ENCODE data around the gene ADAMTS7.
"Not testable (repeated sequence)": the region's sequence is repeated elsewhere in the genome, so short reads cannot be mapped to it uniquely, and the experiment has no call there.

Gene ADAMTS7

DNA sequence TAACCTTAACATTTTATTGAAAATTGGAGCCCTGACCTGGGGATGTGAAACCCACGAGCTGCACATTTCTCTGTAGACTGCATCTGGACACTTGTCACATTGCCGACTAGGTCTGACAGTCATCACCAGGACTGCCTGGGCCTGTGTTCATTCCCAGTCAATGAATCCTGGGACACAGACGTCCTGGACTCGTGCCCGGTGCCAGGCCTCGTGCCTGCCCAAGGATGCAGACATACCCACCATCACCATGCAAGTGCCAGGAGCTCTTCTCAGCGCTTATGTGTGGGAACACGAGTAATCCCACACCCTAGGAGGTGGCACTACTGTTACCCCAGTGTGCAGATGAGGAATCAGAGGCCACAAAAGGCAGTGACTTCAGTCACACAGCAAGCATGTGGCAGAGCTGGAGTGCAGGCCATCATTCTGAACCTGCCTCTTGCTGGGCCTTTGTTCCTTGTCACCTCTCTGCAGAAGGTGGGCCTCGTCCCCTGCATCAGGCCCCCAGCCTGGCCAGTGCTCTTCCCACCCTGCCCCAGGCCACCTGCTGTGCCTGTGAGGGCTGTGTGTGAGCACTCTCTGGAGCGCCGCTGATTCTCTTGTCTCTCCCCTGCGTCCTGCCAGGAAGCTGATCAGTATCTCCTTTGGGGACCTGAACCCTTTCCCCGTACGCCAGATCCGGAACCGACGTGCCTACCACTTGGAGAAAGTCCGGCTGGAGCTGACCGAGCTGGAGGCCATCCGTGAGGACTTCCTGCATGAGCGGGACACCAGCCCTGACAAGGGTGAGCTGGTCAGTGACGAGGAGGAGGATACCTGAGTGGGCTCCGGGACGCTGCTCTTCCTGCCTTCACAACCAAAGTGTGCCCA lies 58.5 kb downstream of the ADAMTS7 start:
- DNase-seq = no peak

DNA sequence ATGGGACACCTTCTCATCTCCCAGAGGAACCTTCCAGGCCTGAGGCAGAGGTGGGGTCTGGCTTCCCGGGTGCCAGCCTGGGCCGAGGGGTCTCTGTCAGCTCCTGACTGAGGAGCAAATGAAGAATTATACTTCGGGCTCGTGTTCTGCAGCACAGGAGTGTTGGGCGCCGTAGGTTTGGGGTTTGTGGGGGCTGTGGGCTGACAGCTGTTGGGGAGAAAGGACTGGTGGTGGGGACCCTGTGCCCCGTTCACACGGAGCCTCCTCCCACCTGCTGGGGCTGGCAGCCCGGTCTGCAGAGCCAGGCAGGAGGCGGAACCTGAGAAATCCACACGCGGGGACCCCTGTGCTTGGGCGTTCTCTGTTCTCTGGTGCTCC lies 59.7 kb downstream of the ADAMTS7 start:
- no peak for DNase-seq

- DNase-seq = peak; percentile 84
These were observed 60.2 kb downstream of the ADAMTS7 start for GRCh38 chr15:78750974-78751601.

DNA sequence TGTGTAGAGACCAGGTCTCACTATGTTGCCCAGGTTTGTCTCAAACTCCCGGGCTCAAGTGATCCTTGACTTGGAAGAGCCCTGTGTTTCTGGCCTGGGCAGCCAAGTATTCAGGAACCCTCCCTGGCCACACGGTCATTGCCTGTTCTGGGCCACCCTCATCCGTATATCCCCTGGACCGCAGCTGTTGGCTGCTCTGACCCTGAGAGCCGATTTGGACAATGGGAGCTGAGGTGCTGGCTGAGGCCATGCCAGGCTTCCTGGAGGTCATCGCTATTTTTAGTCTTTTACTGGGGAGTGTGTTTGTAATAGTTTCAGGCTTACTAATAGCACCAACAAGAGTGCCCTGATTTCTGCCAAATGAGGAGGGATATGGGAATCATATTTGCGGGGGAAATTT lies 60.7 kb downstream of the ADAMTS7 start:
- no peak for DNase-seq

GRCh38 chr15:78749831-78750230 lies 61.4 kb downstream of the ADAMTS7 start:
- no peak for DNase-seq

GRCh38 chr15:78747877-78748276 lies 63.4 kb downstream of the ADAMTS7 start:
- not testable (repeated sequence) for DNase-seq

DNA sequence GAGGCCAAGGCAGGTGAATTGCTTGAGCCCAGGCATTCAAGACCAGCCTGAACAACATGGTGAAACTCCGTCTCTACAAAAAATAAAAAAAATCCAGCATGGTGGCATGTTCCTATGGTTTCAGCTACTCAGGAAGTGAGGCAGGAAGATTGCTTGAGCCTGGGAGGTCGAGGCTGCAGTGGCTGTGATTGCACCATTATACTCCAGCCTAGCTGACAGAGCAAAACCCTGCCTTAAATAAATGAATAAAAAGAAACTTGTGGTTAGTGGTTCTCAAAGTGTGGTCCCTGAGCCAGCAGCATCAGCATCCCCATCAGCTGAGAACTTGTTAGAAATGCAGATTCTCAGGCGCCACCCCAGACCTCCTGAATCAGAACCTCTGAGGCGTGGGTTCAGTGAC lies 69.6 kb downstream of the ADAMTS7 start:
- not testable (repeated sequence) for DNase-seq

DNA sequence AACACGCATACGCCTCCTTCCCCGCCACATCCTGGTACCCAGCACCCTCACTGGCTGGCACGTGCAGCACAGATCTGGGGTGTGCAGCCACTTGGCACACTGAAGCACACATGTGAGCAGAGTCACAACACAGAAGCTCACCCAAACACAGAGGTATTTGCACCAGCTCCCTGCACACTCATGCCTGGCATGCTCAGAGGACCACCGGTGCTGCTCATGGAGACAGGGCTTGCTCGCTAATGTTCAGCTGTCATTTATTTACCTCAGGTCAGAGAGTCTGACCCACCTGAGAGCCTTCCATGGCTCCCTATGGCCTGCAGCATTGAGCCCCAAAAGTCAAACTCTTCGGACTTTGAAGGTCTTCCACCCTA lies 70.4 kb downstream of the ADAMTS7 start:
- DNase-seq = no peak

- no peak for DNase-seq
These were observed 71.0 kb downstream of the ADAMTS7 start for GRCh38 chr15:78739996-78740903.

DNA sequence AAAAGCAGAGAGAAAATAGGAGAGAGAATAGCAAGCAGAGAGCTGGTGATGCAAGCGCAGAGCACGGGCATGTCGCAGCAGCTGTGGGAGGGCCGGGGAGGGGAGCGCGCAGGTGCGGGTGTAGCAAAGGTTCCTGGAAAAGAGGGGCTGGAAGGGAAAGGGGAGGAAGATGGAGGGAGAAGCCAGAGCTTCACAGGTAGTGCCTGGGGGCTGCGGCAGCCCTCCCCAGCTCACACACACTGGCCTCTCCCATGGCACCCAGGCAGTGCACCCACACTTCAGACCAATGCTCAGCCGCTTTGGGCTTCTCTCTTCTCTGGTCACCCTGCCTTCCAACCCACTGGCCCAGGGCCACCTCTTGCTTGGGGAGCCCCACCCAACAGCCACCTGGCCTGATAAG lies 72.1 kb downstream of the ADAMTS7 start:
- no peak for DNase-seq

GRCh38 chr15:78737931-78738558 lies 73.2 kb downstream of the ADAMTS7 start:
- DNase-seq = not testable (repeated sequence)

GRCh38 chr15:78737187-78737820 lies 74.0 kb downstream of the ADAMTS7 start:
- DNase-seq = no peak

DNA sequence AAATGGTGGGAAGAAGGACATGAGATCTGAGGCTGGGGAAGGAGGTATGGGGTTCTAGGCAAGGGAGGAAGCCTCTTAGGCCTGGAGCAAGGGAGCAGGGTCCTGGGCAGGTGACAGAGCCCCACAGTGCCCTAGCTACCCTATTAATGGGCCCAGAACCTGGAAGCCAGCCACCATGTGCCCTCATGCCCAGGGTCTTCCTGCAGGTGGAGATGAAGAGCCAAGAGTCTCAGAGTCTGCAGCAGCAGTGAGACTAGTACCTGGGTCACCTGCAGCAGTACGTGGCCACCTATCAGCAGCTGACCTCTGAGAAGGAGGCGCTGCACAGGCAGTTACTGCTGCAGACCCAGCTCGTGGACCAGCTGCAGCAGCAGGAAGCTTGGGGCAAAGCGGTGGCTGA lies 75.0 kb downstream of the ADAMTS7 start:
- not testable (repeated sequence) for DNase-seq

DNA sequence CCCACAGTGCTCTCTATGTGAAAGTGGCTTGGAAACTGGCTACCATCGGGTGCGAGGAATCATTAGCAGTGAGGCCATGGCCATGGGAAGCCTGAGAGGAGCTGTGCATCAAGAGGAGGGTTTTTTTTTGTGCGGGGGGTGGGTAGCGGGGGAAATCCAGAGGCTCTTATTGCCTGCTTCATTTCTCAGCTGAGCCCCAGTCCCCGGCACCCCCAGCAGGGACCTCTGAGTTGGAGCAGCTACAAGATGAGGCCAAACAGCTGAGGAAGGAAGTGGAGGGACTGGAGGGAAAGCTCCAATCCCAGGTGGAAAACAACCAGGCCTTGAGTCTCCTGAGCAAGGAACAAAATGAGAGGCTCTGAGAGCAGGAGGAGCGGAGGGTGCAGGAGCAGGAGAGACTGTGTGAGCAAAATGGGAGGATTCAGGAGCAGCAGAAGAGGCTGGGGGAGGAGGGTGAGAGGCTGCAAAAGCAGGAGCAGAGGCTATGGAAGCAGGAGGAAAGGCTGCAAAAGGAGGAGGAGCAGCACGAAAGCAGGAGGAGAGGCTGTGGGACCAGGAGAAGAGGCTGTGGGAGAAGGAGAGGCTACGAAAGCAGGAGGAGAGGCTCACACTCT lies 76.7 kb downstream of the ADAMTS7 start:
- DNase-seq = no peak

DNA sequence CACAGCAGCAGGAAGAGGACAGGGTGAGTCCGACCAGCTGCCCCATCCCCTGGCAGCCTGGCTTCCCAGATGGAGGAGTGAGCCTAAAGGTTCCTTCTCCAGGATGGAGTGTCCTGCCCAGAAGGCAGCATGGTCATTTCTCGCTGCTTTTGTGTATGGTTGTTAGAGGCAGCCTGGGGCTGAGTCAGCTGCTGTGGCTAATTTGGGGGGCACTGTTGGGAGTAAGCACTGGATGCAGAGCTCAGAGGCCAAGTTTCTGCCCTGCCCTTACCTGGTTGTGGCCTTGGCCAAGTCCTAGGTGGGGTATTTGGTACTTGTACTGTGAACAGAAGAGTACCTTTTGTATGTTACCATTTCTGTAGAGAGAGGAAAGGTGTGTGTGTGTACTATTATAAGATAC lies 78.6 kb downstream of the ADAMTS7 start:
- DNase-seq = no peak

GRCh38 chr15:78730955-78731354 lies 80.3 kb downstream of the ADAMTS7 start:
- DNase-seq = no peak

- DNase-seq = not testable (repeated sequence)
These were observed 82.8 kb downstream of the ADAMTS7 start for GRCh38 chr15:78728427-78728826.

GRCh38 chr15:78727561-78727960 lies 83.7 kb downstream of the ADAMTS7 start:
- DNase-seq = no peak

GRCh38 chr15:78726870-78727551 lies 84.3 kb downstream of the ADAMTS7 start:
- no peak for DNase-seq

DNA sequence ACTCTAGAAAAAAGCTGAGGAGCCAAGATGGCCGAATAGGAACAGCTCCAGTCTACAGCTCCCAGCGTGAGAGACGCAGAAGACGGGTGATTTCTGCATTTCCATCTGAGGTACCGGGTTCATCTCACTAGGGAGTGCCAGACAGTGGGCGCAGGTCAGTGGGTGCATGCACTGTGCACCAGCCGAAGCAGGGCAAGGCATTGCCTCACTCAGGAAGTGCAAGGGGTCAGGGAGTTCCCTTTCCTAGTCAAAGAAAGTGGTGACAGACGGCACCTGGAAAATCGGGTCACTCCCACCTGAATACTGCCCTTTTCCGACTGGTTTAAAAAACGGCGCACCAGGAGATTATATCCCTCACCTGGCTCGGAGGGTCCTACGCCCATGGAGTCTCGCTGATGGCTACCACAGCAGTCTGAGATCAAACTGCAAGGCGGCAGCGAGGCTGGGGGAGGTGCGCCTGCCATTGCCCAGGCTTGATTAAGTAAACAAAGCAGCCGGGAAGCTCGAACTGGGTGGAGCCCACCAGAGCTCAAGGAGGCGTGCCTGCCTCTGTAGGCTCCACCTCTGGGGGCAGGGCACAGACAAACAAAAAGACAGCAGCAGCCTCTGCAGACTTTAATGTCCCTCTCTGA lies 91.3 kb downstream of the ADAMTS7 start:
- not testable (repeated sequence) for DNase-seq

GRCh38 chr15:78718837-78719236 lies 92.4 kb downstream of the ADAMTS7 start:
- DNase-seq = no peak

Data from activated CD4-positive, alpha-beta T cell treated with anti-CD3 and anti-CD28 coated beads for 1 hour (primary cell).